Neural cell (in vitro differentiated cells): ENCODE results near the gene LSMEM2. TPM values are rescaled to one million over a fixed set of nuclear protein-coding genes. Genes with fewer than 3 reads are reported as not detected.

ENCODE experiments used
- H2AFZ ChIP-seq: fragments of 200-600, 300-800 bp; sonication (generic), shearing (Covaris generic); 2 replicates; pipeline ENCODE4 v1.6.0; 2014; ENCODE audit warnings: low read depth, mild to moderate bottlenecking, antibody characterized with exemption, low read length, moderate library complexity
- H3F3A ChIP-seq: fragments of 200-600 bp; shearing (Covaris generic); 2 replicates; pipeline ENCODE4 v1.6.1; 2016; ENCODE audit warnings: mild to moderate bottlenecking, moderate library complexity, mixed read lengths, antibody characterized with exemption, low read length; ENCODE audit not compliant: insufficient read depth, poor library complexity, severe bottlenecking
- H3K27ac ChIP-seq: fragments of 200-600, 300-800 bp; sonication (generic), shearing (Covaris generic); 2 replicates; pipeline ENCODE4 v1.5.1; 2014; ENCODE audit warnings: mild to moderate bottlenecking, low read length, moderate library complexity
- H3K27me3 ChIP-seq: fragments of 300-800, 200-600 bp; sonication (generic), shearing (Covaris generic); 2 replicates; pipeline ENCODE4 v1.6.0; 2014; ENCODE audit warnings: mild to moderate bottlenecking, low read depth, low read length, moderate library complexity; ENCODE audit not compliant: insufficient read depth
- H3K36me3 ChIP-seq: fragments of 300-800, 200-600 bp; sonication (generic), shearing (Covaris generic); 2 replicates; pipeline ENCODE4 v1.5.1; 2014; ENCODE audit warnings: mild to moderate bottlenecking, antibody characterized with exemption, low read length, moderate library complexity; ENCODE audit not compliant: insufficient read depth
- H3K4me2 ChIP-seq: fragments of 300-800, 200-600 bp; sonication (generic), shearing (Covaris generic); 2 replicates; pipeline ENCODE4 v1.6.0; 2014; ENCODE audit warnings: mild to moderate bottlenecking, low read length
- H3K4me3 ChIP-seq: fragments of 300-800, 200-600 bp; sonication (generic), shearing (Covaris generic); 2 replicates; pipeline ENCODE4 v1.5.1; 2014; ENCODE audit warnings: mild to moderate bottlenecking, low read length, moderate library complexity
- H3K79me2 ChIP-seq: fragments of 200-600 bp; shearing (Covaris generic); replicated peaks from 2 replicates; pipeline ENCODE4 v1.6.0; 2014; ENCODE audit warnings: mild to moderate bottlenecking, low read length, moderate library complexity; ENCODE audit not compliant: insufficient read depth
- H3K9ac ChIP-seq: fragments of 300-800, 200-600 bp; sonication (generic), shearing (Covaris generic); 2 replicates; pipeline ENCODE4 v1.6.1; 2016; ENCODE audit warnings: mild to moderate bottlenecking, low read length, mixed read lengths
- H3K9me2 ChIP-seq: fragments of 200-600 bp; shearing (Covaris generic); 2 replicates; pipeline ENCODE4 v1.6.1; 2016; ENCODE audit warnings: mild to moderate bottlenecking, low read length, mixed read lengths; ENCODE audit not compliant: insufficient read depth
- H3K9me3 ChIP-seq: fragments of 200-600, 300-800 bp; sonication (generic), shearing (Covaris generic); 2 replicates; pipeline ENCODE4 v1.6.1; 2016; ENCODE audit warnings: mild to moderate bottlenecking, mixed run types, low read length, moderate library complexity, mixed read lengths
- H4K20me1 ChIP-seq: fragments of 200-600 bp; shearing (Covaris generic); 2 replicates; pipeline ENCODE4 v1.6.1; 2016; ENCODE audit warnings: mild to moderate bottlenecking, mixed run types; ENCODE audit not compliant: insufficient read depth
- CTCF ChIP-seq: fragments of 450-650 bp; IDR thresholded peaks from 2 replicates; pipeline ENCODE4 v1.5.1; 2014; ENCODE audit warnings: antibody characterized with exemption, mild to moderate bottlenecking, moderate library complexity; ENCODE audit not compliant: poor library complexity, severe bottlenecking
- EP300 ChIP-seq: fragments of 450-650 bp; conservative IDR thresholded peaks from 2 replicates; pipeline ENCODE4 v1.6.1; 2014; ENCODE audit warnings: antibody characterized with exemption, mild to moderate bottlenecking, moderate library complexity; ENCODE audit not compliant: poor library complexity, severe bottlenecking
- EZH2 ChIP-seq: fragments of 200-600, 300-800 bp; shearing (Covaris generic), sonication (generic); IDR thresholded peaks from 2 replicates; pipeline ENCODE4 v1.6.1; 2014; ENCODE audit warnings: antibody characterized with exemption, low read length, borderline replicate concordance, mild to moderate bottlenecking; ENCODE audit not compliant: insufficient read depth, poor library complexity, severe bottlenecking
- MXI1 ChIP-seq: fragments of 450-650 bp; conservative IDR thresholded peaks from 2 replicates; pipeline ENCODE4 v1.6.1; 2014; ENCODE audit warnings: antibody characterized with exemption, mild to moderate bottlenecking; ENCODE audit not compliant: poor library complexity, severe bottlenecking
- POLR2AphosphoS5 ChIP-seq: IDR thresholded peaks from 2 replicates; pipeline ENCODE4 v1.6.1; 2012
- RAD21 ChIP-seq: fragments of 450-650 bp; conservative IDR thresholded peaks from 2 replicates; pipeline ENCODE4 v1.6.1; 2014; ENCODE audit warnings: antibody characterized with exemption, mild to moderate bottlenecking, moderate library complexity
- REST ChIP-seq: IDR thresholded peaks from 2 replicates; pipeline ENCODE4 v1.6.1; 2012; ENCODE audit warnings: borderline replicate concordance
- SMC3 ChIP-seq: fragments of 450-650 bp; conservative IDR thresholded peaks from 2 replicates; pipeline ENCODE4 v1.6.1; 2014; ENCODE audit warnings: antibody characterized with exemption, mild to moderate bottlenecking, moderate library complexity; ENCODE audit not compliant: poor library complexity
- TAF1 ChIP-seq: IDR thresholded peaks from 2 replicates; pipeline ENCODE4 v1.6.1; 2012; ENCODE audit warnings: low read depth
- polyA plus RNA-seq: library from polyadenylated mRNA; depleted of rRNA; stranded (reverse); fragments of >200 nt; gene quantifications from 2 replicates; pipeline ENCODE4 v1.2.3, GENCODE V29; 2014

Gene LSMEM2
- polyA plus RNA-seq, 1 donor from 2014 or later, result not detected

GRCh38 chr3:50293079-50293801 lies 14.4 kb downstream of the LSMEM2 start:
- no peaks in the 10 kb centered on the region for H3K27me3 ChIP-seq
- peaks cover 6% of the 10 kb centered on the region for H3K79me2 ChIP-seq
- peak overlapping the region; percentile 64 for H3K4me2 ChIP-seq
- H3K9me2 ChIP-seq, result no peaks in the 10 kb centered on the region
- H3K4me3 ChIP-seq, result peak overlapping the region; percentile 96
- H4K20me1 ChIP-seq, result no peaks in the 10 kb centered on the region
- H3K9me3 ChIP-seq, result no peaks in the 10 kb centered on the region
- H3K27ac ChIP-seq, result no peak overlapping the region
- peak overlapping the region; percentile 24 for H2AFZ ChIP-seq
- H3K9ac ChIP-seq, result peak overlapping the region; percentile 47
- TF ChIP-seq POLR2AphosphoS5 (no peak), SMC3 (no peak), MXI1 (no peak), REST (no peak), RAD21 (no peak), TAF1 (no peak), EZH2 (no peak), EP300 (no peak), CTCF (no peak)
- no peaks in the 10 kb centered on the region for H3F3A ChIP-seq
- H3K36me3 ChIP-seq, result no peaks in the 10 kb centered on the region

- Histone ChIP-seq H2AFZ (no peak overlapping the region), H3F3A (no peaks in the 10 kb centered on the region), H3K9ac (no peak overlapping the region), H3K4me2 (no peak overlapping the region), H3K27ac (no peak overlapping the region), H3K9me3 (no peaks in the 10 kb centered on the region), H3K9me2 (no peaks in the 10 kb centered on the region), H3K79me2 (peaks cover 6% of the 10 kb centered on the region), H3K27me3 (no peaks in the 10 kb centered on the region), H3K4me3 (no peak overlapping the region), H3K36me3 (no peaks in the 10 kb centered on the region), H4K20me1 (no peaks in the 10 kb centered on the region)
- no peak for TF ChIP-seq MXI1
- no peak for TF ChIP-seq RAD21
- TF ChIP-seq SMC3, result no peak
- TF ChIP-seq POLR2AphosphoS5, result no peak
- no peak for TF ChIP-seq CTCF
- TF ChIP-seq EZH2, result no peak
- TF ChIP-seq REST, result no peak
- no peak for TF ChIP-seq TAF1
- no peak for TF ChIP-seq EP300
These were observed 15.2 kb downstream of the LSMEM2 start for GRCh38 chr3:50294089-50294488.
